Subcutaneous abdominal adipose tissue (tissue), 5 donors: ENCODE data around the gene PLEKHA6.

ENCODE experiments used
- H3K27ac ChIP-seq: one replicate; pipeline ENCODE4 v1.7.0; 2013; ENCODE audit warnings: low read depth, mild to moderate bottlenecking, inconsistent platforms, low read length, moderate library complexity
- H3K27me3 ChIP-seq, 5 donors: one replicate each; pipeline ENCODE4 v1.7.0; 2013; ENCODE audit warnings: low read length in 5 of 5, inconsistent platforms in 1 of 5; ENCODE audit not compliant: control insufficient read depth in 5 of 5, insufficient read depth in 4 of 5
- H3K36me3 ChIP-seq, 5 donors: one replicate each; pipeline ENCODE4 v1.7.0; 2013; ENCODE audit warnings: low read length in 5 of 5; ENCODE audit not compliant: control insufficient read depth in 5 of 5, insufficient read depth in 5 of 5
- H3K4me1 ChIP-seq, 5 donors: one replicate each; pipeline ENCODE4 v1.7.0; 2013; ENCODE audit warnings: low read length in 5 of 5, mild to moderate bottlenecking in 3 of 5, moderate library complexity in 1 of 5; ENCODE audit not compliant: control insufficient read depth in 5 of 5, insufficient read depth in 5 of 5
- H3K4me3 ChIP-seq, 5 donors: one replicate each; pipeline ENCODE4 v1.7.0; 2013; ENCODE audit warnings: low read length in 5 of 5, low read depth in 1 of 5
- H3K9ac ChIP-seq, 5 donors: one replicate each; pipeline ENCODE4 v1.7.0; 2013; ENCODE audit warnings: low read length in 5 of 5, mild to moderate bottlenecking in 4 of 5, moderate library complexity in 3 of 5
- H3K9me3 ChIP-seq, 5 donors: one replicate each; pipeline ENCODE4 v1.7.0; 2013; ENCODE audit warnings: low read length in 5 of 5; ENCODE audit not compliant: control insufficient read depth in 5 of 5
- donor health status: healthy.
- donor health status: healthy.
- donor health status: healthy.
- donor health status: healthy.
- donor health status: healthy.

The PLEKHA6 gene

GRCh38 chr1:204225841-204226735 is 133.6 kb downstream of the PLEKHA6 start:
- no peak overlapping the region for H3K27ac ChIP-seq
- no peak overlapping the region for H3K4me3 ChIP-seq
- peaks cover 2 to 12% (median 10%) of the 10 kb centered on the region in 5 donors for H3K4me1 ChIP-seq
- no peaks in the 10 kb centered on the region for H3K9me3 ChIP-seq
- peaks cover 0 to 5% (median 0%) of the 10 kb centered on the region in 5 donors for H3K36me3 ChIP-seq
- H3K9ac ChIP-seq, result no peak overlapping the region
- no peaks in the 10 kb centered on the region for H3K27me3 ChIP-seq

- H3K4me3 ChIP-seq, result no peak overlapping the region
- peaks cover 2 to 23% (median 19%) of the 10 kb centered on the region in 5 donors for H3K4me1 ChIP-seq
- H3K27ac ChIP-seq, result no peak overlapping the region
- H3K27me3 ChIP-seq, result no peaks in the 10 kb centered on the region
- H3K9ac ChIP-seq, result no peak overlapping the region
- H3K9me3 ChIP-seq, result no peaks in the 10 kb centered on the region
- peaks cover 0 to 5% (median 0%) of the 10 kb centered on the region in 5 donors for H3K36me3 ChIP-seq
Observed at GRCh38 chr1:204224655-204225054, 135.1 kb downstream of the PLEKHA6 start.

DNA sequence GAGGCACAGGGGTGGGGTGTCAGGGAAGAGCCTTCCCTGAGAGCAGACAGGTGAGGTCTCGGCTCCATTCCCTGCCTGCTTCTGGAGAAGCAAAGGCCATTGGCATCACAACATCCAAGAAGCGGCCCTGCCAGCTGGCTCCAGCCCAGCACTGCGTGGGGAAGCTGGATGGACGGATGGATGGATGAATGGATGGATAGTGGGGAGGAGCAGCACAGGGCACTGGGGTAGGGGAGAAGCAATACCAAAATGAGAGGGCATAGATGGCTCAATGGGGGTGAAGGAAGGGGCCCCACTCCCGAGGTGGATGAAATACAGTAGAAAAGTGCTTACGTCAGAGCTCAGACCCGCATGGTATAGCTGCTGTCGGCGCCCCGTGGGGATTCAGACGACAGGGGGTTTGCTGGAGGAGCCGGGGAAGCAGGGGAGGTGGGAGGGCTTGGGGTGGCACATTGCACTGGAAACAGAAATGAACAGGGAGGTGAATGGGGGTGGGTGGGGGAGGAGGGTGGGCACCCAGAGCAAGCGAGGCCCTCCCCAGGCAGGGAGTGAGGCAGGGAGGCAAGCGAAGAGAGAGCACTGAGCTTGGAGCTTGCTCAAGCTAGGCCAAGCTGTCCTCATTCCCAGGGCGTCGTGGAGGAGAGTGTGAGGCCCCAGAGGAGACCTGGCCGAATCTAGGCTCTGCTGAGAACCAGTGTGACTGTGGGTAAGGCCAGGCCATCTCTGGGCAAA is 136.4 kb downstream of the PLEKHA6 start:
- no peak overlapping the region for H3K9ac ChIP-seq
- peaks cover 0 to 5% (median 0%) of the 10 kb centered on the region in 5 donors for H3K36me3 ChIP-seq
- peaks cover 2 to 25% (median 21%) of the 10 kb centered on the region in 5 donors for H3K4me1 ChIP-seq
- H3K27ac ChIP-seq, result no peak overlapping the region
- no peak overlapping the region for H3K4me3 ChIP-seq
- no peaks in the 10 kb centered on the region for H3K27me3 ChIP-seq
- no peaks in the 10 kb centered on the region for H3K9me3 ChIP-seq

- Histone ChIP-seq H3K27ac (no peak overlapping the region), H3K9ac (no peak overlapping the region), H3K9me3 (no peaks in the 10 kb centered on the region), H3K27me3 (no peaks in the 10 kb centered on the region), H3K36me3 (peaks cover 0 to 2% (median 0%) of the 10 kb centered on the region in 5 donors), H3K4me3 (no peak overlapping the region), H3K4me1 (peaks cover 2 to 25% (median 21%) of the 10 kb centered on the region in 5 donors)
Observed at GRCh38 chr1:204222764-204223055, 137.0 kb downstream of the PLEKHA6 start.

GRCh38 chr1:204222006-204222763 is 137.5 kb downstream of the PLEKHA6 start:
- H3K27me3 ChIP-seq, result no peaks in the 10 kb centered on the region
- H3K27ac ChIP-seq, result no peak overlapping the region
- no peak overlapping the region for H3K9ac ChIP-seq

DNA sequence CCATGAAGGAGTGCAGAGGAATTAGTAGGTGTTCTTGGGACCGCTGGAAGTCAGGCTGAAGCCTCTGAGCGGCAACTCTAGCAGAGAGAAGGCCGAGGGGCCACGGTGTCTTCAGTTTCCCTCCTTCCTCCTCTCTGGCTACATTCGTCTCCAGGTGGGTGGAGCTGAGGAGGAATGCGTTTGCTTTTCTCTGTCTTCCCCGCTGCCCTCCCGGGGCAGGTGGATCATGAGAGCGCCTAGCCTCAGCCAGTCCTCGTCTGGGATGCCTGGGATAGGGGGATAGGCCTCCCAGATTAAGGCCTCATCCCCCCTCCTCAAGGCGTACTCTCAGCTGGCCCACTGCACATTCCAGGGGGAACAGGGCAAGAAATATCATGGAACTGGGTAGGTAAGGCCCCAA is 138.5 kb downstream of the PLEKHA6 start:
- H3K27ac ChIP-seq, result no peak overlapping the region
- H3K9me3 ChIP-seq, result no peaks in the 10 kb centered on the region
- no peak overlapping the region for H3K9ac ChIP-seq
- H3K36me3 ChIP-seq, result peaks cover 0 to 2% (median 0%) of the 10 kb centered on the region in 5 donors
- H3K27me3 ChIP-seq, result no peaks in the 10 kb centered on the region
- no peak overlapping the region for H3K4me3 ChIP-seq
- peaks cover 0 to 20% (median 14%) of the 10 kb centered on the region in 5 donors for H3K4me1 ChIP-seq

More at GRCh38 chr1:204222006-204222763, 137.5 kb downstream of the PLEKHA6 start:
- H3K4me1 ChIP-seq, result peaks cover 2 to 25% (median 21%) of the 10 kb centered on the region in 5 donors
- H3K36me3 ChIP-seq, result peaks cover 0 to 2% (median 0%) of the 10 kb centered on the region in 5 donors
- no peaks in the 10 kb centered on the region for H3K9me3 ChIP-seq
- H3K4me3 ChIP-seq, result no peak overlapping the region

DNA sequence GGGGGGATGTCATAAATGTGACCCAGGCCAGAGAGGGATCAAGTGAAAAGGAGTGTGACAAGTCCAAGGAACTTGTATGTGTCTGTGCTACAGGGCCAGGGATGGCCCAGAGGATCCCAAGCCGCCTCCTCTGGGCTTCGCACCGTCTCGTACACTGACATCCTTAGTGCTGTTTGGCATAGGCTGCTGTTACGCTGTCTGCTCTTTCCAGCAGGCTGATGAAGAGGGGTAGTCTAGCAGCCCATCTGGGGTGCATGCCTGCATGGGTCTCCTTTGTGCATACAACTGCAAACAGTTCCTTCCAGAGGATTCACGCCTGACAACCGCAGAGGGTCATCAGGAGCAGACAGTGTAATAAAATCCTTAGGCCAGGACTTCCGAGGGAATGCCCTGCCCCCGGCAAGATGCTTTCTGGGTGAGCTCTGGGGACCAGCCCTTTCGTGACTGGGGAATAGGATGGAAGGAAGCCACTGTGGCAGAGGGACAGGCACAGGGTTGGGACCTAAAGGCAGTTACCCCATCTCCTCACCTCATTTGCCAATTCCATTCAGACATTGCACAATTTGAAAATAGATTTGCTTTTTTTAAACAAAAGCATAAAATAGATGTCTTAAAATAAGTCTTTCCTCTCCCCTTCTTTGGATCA is 139.6 kb downstream of the PLEKHA6 start:
- Histone ChIP-seq H3K36me3 (peaks cover 0 to 2% (median 0%) of the 10 kb centered on the region in 5 donors), H3K27me3 (no peaks in the 10 kb centered on the region), H3K4me3 (no peak overlapping the region), H3K27ac (no peak overlapping the region), H3K4me1 (peaks cover 0 to 13% (median 9%) of the 10 kb centered on the region in 5 donors), H3K9ac (no peak overlapping the region), H3K9me3 (no peaks in the 10 kb centered on the region)

DNA sequence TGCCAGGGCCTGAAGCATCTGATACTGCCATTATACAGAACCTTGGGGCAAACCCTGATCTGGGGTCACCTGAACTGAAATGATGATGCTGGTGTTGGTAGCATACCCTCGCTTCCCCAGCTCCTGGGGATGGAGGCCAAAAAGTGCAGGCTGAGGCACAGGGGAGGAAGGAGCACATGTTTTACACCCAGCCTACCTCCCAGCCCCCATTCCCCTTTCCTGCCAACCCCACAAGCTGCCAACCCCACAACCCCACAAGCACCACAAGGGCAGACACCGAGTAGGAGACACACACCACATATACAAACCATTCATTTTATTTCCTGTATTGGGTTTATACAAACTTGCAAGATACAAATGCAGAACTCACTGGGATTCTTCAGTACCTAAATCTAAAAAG is 141.2 kb downstream of the PLEKHA6 start:
- H3K9ac ChIP-seq, result no peak overlapping the region
- H3K4me1 ChIP-seq, result peaks cover 0 to 22% (median 16%) of the 10 kb centered on the region in 5 donors
- no peaks in the 10 kb centered on the region for H3K9me3 ChIP-seq
- H3K36me3 ChIP-seq, result peaks cover 0 to 2% (median 0%) of the 10 kb centered on the region in 5 donors
- H3K4me3 ChIP-seq, result no peak overlapping the region
- no peak overlapping the region for H3K27ac ChIP-seq
- no peaks in the 10 kb centered on the region for H3K27me3 ChIP-seq

- Histone ChIP-seq H3K27me3 (no peaks in the 10 kb centered on the region), H3K4me1 (peaks cover 0 to 23% (median 16%) of the 10 kb centered on the region in 5 donors), H3K27ac (no peak overlapping the region), H3K36me3 (peaks cover 0 to 2% (median 0%) of the 10 kb centered on the region in 5 donors), H3K9ac (no peak overlapping the region), H3K4me3 (no peak overlapping the region), H3K9me3 (no peaks in the 10 kb centered on the region)
Observed at GRCh38 chr1:204217648-204218000, 142.1 kb downstream of the PLEKHA6 start.
